SH-SY5Y (cell line): ENCODE results near the gene BTBD9.

Experiments
- GATA2 ChIP-seq: IDR thresholded peaks from 2 replicates; pipeline ENCODE4 v1.6.1; 2011; ENCODE audit warnings: mild to moderate bottlenecking, low read depth, low read length
- GATA3 ChIP-seq: IDR thresholded peaks from 2 replicates; pipeline ENCODE4 v1.6.1; 2011; ENCODE audit warnings: low read depth, mild to moderate bottlenecking, low read length, moderate library complexity

BTBD9 gene

GRCh38 chr6:38671885-38672467 lies 32.2 kb upstream of the BTBD9 start:
- no peak for TF ChIP-seq GATA3
- TF ChIP-seq GATA2 = no peak

- no peak for TF ChIP-seq GATA2
- no peak for TF ChIP-seq GATA3
Observed at GRCh38 chr6:38658418-38659167, 18.9 kb upstream of the BTBD9 start.

DNA sequence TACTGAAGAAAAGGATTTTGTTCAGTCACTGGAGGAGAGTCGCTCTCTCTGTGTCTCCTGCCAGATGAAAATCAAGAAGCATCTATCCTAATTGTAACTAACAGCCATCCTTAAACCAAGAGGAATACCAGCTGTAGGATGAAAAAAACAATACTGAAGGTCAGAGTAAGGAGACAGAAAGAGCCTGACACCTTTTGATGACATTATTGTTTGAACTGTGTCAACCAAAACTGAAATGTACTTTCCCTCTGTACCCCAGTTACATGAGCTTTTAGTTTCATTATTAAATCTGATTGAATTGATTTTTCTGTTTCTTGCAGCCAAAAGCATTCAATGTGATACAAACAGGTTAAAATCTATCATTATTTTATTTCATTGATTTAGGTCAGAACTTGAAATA lies 17.2 kb upstream of the BTBD9 start:
- no peak for TF ChIP-seq GATA3

- TF ChIP-seq GATA2 (no peak), GATA3 (no peak)
Observed at GRCh38 chr6:38654263-38654662, 14.5 kb upstream of the BTBD9 start.

DNA sequence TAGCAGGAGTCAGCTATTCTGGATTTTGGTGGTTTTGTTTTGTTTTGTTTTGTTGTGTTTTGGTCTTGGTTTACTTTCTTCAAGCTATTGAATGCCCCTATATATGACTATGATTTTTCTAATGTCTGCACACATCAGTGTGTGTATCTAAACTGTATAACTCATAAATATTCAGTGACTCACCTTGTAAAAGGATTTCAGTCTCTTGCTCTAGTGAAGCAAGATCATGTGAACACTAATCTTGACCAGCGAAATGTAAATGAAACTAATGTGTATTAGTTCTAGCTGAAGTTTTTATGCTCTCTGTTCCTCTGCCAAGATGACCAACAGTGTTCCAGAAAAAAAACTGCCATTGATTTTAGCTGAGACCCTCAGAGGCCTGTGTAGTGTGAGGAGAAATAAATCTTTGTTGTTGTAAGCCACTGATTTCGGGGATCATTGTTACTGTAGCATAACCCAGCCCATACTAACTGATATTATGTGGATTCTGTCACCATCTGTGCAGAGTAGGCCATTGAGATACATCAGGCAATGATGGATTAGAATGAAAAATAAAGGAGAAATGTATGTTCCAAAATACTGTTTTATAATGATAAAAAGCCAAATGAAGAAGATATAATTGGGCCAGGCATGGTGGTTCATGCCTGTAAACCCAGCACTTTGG lies 11.5 kb upstream of the BTBD9 start:
- no peak for TF ChIP-seq GATA2
- TF ChIP-seq GATA3 = no peak

GRCh38 chr6:38650207-38650752 lies 10.6 kb upstream of the BTBD9 start:
- no peak for TF ChIP-seq GATA3
- TF ChIP-seq GATA2 = no peak

- TF ChIP-seq GATA3 (no peak), GATA2 (no peak)
Observed at GRCh38 chr6:38649744-38650143, 10.0 kb upstream of the BTBD9 start.

- TF ChIP-seq GATA3 (no peak), GATA2 (no peak)
Observed at GRCh38 chr6:38648629-38649028, 8.9 kb upstream of the BTBD9 start.

GRCh38 chr6:38646166-38646878 lies 6.6 kb upstream of the BTBD9 start:
- TF ChIP-seq GATA2 (no peak), GATA3 (no peak)

GRCh38 chr6:38644951-38645350 lies 5.2 kb upstream of the BTBD9 start:
- no peak for TF ChIP-seq GATA2
- no peak for TF ChIP-seq GATA3

DNA sequence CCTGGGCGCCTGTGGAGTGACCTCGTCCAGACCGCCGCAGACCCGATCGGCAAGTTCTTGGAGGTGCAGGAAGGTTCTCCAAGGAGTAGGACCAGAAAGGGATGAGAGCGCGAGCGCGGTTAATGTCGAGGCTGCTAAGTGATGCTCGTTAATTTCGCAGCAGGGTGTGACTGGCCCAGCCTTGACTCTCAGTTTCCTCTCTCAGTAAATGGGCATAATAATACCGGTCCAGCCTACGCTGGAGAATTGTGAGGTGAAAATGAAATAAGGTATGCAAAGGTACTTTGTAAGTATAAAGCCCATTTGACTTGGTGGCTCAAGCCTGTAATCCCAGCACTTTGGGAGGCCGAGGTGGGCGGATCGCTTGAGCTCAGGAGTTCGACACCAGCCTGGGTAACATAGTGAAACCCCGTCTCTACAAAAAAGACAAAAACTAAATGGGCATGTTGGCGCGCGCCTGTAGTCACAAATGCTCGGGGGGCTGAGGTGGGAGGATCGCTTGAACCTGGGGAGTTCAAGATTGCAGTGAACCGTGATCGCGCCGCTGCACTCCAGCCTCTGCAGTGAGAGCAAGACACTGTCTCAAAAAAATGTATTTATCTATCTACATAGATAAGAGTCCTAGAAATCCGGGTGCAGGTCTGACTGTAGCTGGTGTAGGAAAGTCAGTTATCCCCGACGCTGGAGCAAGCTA lies 634 bp upstream of the BTBD9 start:
- TF ChIP-seq GATA2 (no peak), GATA3 (no peak)

DNA sequence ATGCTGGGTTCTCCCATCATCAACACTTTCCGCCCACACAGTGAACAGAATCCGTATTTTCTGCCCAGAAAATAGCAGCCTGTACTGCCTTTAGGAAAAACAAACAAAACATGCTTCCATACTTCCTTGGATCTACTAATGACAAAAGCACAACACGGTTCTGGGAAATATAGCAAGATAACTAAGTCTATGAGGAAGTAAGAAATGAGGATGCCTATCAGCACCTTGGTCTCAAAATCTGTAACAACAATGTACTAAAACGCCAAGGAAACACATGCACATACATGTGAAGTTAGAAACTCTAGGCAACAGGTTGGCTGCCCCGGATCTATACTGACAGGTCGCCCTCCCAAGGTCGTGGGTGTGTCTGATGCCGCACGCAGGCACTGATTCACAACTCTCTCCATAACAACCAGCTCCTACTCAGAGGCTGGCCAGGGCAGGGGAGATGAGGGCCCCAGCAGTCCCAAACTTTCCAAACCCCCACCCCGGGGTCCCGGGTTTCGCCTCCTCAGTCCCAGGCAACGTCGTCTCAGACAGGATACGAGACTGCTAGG lies 710 bp downstream of the BTBD9 start:
- TF ChIP-seq GATA2 (no peak), GATA3 (no peak)

DNA sequence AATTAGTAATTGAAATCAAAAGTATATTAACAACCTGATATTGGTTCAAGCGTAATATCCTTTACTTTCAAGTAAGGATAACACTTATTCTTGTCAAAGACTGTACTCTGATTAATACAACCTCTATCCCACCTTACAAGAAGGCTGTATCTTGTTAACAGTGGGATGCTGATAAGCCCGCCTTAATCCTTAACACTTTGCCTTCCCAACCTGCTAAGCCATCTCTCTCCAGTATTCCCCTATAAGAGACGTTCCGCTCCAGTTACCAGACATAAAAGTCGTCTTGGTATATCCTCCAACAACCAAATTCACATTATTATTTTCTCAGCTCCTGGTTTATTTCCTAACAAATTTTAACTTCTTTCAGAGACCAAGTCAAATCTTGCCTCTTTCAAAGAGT lies 2.0 kb downstream of the BTBD9 start:
- TF ChIP-seq GATA3 (no peak), GATA2 (no peak)

DNA sequence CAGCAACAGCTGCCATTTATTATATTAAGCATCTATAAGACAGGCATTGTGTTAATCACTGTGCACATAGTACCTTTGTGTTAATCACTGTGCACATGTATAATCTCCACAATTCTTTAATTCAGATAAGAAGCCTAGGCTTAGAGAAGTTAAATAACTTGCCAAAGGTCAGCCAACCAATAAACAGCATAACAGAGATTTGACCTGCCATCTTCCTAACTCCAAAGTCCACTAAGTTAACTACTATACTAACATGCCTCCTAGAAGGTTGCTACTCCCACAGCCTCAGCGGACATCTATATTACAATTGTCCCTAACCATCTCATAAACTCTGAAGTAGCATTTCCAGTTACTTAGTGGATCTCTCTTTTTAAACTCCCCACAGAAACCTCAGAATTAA lies 3.7 kb downstream of the BTBD9 start:
- no peak for TF ChIP-seq GATA3
- no peak for TF ChIP-seq GATA2
